ENCODE results near the gene AKAP17A.
"Not testable (repeated sequence)": the region's sequence is repeated elsewhere in the genome, so short reads cannot be mapped to it uniquely, and the experiment has no call there.

Gene AKAP17A, protein sequence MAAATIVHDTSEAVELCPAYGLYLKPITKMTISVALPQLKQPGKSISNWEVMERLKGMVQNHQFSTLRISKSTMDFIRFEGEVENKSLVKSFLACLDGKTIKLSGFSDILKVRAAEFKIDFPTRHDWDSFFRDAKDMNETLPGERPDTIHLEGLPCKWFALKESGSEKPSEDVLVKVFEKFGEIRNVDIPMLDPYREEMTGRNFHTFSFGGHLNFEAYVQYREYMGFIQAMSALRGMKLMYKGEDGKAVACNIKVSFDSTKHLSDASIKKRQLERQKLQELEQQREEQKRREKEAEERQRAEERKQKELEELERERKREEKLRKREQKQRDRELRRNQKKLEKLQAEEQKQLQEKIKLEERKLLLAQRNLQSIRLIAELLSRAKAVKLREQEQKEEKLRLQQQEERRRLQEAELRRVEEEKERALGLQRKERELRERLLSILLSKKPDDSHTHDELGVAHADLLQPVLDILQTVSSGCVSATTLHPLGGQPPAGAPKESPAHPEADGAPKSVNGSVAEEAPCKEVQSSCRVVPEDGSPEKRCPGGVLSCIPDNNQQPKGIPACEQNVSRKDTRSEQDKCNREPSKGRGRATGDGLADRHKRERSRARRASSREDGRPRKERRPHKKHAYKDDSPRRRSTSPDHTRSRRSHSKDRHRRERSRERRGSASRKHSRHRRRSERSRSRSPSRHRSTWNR

DNA sequence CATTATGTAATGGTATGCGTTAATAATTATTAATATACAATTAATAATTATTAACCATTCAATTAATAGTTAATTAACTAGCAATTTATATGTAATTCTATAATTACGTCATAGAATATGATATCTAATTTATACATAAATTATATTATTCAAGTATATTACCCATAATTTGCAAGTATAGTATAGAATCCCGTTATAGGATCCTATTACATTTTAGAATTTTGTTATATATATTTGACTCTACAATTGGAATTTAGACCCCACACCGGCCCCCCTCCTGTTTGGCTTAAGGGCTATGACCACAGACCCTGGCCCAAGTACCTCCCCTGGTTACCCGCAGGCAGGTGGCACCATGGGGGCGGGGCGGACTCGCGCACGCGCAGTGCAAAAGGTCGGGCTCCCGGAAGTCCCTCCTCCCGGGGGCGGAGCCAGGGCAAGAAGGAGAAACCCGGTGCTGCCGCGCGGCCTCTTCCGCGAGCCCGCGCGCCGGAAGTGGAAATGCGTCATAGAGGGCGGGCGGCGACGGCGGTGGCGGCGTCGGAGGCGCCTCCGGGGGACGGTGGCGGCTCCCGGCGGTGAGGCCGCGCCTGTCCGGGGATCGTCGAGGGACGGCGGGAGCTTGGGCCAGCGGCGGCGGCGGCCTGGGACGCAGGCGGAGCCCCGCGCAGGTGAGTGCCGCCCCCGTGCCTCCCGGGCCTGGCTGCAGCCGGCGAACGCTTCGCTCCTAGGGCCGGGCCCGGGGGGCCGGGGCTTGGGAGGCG lies at the start of gene AKAP17A:
Gene AKAP17A (plus strand): TSS at position 503 of the 761 bp plus-strand sequence. CDS start 1,859 bp downstream, outside the sequence.
- DNase-seq (ENCODE audit: low spot score): peak; percentile 99

DNA sequence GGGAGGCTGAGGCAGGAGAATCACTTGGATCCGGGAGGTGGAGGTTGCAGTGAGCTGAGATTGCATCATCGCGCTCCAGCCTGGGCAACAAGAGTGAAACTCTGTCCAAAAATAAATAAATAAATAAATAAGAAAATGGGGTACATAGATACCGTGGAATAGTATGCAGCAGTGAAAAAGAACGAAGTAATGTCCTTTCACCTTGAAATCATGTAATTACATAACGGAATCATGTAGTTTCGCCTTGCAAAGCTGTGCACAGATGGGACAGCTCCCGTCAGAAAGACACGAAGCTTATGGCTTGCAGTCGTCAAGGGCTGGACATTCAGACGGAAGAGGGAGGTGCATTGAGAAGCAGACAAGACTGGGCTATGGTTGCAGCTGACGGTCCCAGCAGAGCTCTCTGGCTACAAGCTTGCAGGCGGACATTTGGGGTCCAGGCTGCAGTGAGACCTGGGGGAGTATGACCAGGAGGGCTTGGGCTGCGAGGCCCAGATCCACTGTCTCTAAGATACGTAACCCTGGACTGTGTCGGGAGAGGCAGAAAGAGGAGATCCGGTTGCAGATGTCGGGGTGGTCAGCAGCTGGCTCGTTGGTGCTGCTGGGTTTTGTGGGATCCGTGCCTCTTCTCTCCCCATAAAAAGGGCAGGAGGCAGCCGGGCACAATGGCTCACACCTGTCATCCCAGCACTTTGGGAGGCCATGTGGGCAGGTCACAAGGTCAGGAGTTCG lies 48.2 kb upstream of the AKAP17A start:
- DNase-seq (ENCODE audit: low spot score): no peak

DNA sequence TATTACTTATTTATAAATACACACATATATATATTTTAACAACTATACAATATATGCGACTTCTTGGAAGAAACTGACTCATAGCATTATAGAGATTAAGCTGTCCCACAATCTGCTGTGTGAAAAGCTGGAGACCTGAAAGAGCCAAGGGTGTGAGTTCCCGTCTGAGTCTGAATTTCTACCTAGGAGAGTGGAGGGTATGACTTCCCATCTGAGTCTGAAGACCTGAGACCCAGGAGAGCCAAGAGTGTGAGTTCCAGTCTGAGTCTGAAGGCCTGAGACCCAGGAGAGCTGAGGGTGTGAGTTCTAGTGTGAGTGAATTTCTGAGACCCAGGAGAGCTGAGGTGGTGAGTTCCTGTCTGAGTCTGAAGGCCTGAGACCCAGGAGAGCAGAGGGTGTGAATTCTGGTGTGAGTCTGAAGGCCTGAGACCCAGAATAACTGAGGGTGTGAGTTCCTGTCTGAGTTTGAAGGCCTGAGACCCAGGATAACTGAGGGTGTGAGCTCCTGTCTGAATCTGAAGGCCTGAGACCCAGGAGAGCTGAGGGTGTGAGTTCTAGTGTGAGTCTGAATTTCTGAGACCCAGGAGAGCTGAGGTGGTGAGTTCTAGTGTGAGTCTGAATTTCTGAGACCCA lies 45.5 kb upstream of the AKAP17A start:
- DNase-seq (ENCODE audit: low spot score): no peak

DNA sequence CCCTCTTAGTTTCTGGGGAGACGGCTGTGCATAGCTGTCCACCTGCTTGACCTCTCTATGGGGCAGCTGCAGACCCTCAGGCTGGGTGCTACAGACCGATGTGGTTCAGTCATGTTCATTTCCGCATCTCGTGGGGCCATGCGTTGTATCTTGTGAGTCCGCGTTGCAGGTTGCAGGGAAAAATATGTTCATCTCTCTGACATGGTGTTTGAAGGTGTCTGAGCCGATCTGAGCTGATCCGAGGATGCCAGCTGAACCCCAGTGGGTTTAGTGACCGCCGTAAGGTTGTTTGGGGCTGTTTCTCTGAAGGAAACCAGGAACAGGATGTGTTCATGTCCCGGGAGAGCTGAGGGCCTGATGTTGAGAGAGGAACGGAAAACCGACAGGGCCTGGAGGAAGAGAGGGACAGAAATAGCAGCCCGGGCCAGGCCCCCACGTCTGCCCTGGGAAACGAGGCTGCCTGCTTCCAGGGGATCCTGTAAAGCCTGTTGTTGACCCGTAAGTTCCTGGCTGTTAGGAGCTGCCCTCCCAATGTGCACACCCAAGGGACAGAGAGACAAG lies 44.6 kb upstream of the AKAP17A start:
- DNase-seq (ENCODE audit: low spot score): no peak

DNA sequence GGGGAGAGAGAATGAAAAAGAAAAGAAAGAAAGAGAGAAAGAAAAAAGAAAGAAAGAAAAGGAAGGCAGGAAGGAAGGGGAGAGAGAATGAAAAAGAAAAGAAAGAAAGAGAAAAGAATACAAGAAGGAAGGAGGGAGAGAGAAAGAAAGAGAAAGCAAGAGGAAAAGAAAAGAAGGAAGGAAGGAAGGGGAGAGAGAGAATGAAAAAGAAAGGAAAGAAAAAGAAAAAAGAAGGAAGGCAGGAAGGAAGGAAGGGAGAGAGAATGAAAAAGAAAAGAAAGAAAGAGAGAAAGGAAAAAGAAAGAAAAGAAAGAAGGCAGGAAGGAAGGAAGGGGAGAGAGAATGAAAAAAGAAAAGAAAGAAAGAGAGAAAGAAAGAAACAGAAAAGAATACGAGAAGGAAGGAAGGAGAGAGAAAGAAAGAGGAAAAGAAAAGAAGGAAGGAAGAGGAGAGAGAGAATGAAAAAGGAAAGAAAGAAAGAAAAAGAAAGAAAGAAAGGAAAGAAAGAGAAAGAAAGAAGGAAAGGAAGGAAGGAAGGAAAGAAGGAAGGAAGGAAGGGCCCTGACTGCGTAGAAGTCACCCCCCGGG lies 39.4 kb upstream of the AKAP17A start:
- DNase-seq (ENCODE audit: low spot score): no peak

DNA sequence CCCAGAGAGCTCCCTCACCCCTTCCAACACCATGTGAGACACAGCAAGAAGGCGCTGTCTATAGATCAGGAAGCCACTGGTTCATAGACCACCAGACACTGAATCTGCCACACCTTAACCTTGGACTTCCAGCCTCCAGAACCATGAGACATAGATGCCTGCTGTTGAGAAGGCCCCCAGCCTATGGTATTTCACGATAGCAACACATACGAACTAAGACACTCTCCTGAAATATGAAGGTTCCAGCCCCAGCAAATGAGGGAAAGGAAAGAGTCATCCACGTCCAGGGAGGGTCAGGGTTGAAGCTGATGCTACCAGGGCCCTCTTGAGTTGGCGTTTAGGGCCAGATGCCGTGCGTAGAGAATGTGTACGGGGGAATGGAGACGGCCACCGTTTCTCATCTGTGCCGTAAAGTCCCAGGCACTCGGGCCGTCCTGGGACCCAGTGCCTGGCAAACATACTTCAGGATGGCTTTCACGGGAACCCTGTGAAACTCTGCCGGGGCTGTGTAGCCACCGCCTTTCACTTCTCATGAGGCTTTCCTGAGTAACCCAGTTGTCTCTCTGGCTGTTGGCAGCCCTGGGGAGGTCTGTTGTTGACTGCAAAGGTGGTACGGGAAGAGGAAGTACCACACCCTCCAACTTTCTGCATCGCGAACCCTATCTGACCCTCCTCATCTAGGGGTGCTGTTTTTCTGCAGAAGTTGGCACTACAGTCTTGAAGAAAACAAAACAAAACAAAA lies 36.8 kb upstream of the AKAP17A start:
- no peak for DNase-seq (ENCODE audit: low spot score)

DNA sequence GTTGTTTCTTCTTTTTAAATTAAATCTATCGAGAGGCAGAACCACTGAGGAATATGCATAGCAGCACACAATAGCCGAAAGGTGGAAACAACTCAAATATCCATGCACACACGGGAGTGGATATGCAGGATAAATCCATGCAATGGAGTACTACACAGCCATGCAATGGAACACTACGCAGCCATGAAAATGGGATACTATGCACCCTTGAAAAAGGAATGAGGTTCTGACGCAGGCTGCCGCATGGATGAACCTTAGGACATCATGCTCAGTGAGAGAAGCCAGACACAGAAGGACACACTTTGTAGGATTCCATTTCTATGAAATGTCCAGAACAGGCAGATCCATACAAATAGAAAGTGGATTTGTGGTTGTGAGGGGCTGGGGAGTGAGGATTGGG lies 36.0 kb upstream of the AKAP17A start:
- no peak for DNase-seq (ENCODE audit: low spot score)

DNA sequence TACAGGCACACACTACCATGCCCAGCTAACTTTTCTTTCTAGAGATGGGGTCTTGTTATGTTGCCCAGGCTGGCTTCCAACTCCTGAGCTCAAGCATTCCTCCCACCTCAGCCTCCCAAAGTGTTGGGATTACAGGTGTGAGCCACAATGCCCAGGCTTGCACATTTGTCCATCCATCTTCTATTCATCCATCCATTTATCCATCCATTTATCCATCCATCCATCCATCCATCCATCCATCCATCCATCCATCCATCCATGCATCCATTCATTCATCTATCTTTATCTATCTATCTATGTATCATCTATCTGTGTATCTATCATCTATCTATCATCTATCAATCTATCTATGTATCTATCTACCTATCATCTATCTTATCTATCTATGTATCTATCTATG lies 34.0 kb upstream of the AKAP17A start:
- not testable (repeated sequence) for DNase-seq (ENCODE audit: low spot score)

DNA sequence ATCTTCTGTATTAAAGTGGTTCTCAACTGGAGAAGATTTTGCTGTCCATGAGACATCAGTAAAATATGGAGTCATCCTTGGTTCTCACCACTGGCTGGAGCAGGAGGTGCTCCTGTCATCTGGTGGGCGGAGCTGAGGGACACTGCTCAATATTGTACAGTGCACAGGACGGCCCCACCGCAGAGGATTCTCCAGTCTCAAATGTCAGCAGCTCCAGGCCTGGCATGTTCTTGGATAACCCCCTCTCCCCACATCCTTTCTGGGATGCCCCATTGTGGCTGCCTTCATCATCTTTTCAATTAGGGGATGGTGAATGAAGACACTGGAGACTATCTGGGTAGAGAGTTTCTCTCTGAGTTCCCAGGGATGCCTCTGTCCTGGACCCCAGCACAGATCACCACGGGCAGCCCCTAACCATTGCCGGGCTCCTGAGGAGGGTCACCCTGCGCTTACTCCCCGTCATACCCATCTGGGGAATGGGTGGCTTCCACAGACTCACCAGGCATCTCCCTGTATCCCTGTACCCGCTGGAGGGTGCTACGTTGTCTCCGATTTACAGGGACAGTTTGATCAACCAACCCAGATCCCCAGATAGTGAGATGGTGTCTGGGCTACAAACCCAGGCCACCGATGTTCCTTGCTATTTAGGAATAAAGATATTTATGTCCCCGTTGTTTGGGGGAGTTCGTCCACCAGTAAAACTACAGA lies 32.5 kb upstream of the AKAP17A start:
- DNase-seq (ENCODE audit: low spot score): no peak

DNA sequence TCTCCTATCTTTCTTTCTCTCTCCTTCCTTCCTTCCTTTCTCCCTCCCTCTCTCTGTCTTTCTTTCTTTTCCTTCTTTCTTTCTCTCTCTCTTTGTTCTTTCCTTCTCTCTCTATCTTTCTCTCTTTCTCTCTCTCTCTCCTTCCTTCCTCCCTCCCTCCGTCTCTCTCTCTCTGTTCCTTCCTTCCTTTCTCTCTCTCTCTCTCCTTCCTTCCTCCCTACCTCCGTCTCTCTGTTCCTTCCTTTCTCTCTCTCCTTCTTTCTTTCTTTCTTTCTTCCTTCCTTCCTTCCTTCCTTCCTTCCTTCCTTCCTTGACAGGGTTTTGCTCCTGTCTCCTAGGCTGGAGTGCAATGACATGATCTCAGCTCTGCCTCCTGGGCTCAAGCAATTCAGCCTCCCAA lies 30.2 kb upstream of the AKAP17A start:
- DNase-seq (ENCODE audit: low spot score): no peak

DNA sequence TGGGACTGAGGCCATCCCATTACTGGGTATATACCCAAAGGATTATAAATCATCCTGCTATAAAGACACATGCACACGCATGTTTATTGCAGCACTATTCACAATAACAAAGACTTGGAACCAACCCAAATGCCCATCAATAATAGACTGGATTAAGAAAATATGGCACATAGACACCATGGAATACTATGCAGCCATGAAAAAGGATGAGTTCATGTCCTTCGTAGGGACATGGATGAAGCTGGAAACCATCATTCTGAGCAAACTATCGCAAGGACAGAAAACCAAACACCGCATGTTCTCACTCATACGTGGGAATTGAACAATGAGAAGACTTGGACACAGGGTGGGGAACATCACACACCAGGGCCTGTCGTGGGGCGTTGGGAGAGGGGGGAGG lies 27.3 kb upstream of the AKAP17A start:
- DNase-seq (ENCODE audit: low spot score): not testable (repeated sequence)

DNA sequence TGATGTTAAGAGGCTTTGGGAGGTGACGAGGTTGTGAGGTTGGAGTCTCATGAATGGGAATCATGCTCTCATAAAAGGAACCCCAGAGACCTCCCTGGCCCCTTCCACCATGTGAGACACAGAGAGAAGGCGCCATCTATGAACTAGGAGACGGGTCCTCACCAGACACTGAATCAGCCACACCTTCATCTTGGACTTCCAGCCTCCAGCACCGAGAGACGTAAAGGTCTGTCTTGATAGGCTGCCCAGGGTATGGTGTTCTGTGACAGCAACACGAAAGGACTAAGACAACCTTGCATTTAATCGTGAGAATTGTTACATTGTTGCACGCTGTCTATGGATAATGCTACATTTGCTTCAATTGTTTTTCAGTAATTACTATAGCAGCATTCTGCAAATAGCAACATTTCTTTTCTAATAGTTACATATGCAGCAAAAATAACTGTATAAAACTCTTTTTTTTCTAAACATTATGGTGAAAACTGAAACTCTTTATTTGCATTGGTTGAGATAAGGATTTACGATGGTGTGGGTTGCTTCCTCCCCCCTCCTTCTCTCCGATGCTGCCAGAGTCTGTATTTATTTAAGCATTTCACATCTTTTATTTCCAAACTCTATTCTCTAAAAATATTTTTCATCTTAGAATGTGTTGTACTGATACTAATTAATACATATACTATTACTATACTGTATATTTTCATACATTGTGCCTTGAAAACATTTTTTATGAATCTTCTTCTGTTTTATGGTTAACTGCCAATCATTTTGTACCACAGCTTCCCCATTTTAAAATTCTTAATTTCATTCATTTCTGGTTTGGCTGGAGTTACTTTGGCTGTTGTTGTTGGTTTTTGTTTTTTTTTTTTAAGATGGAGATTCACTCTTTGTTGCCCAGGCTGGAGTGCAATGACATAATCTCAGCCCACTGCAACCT lies 26.4 kb upstream of the AKAP17A start:
- no peak for DNase-seq (ENCODE audit: low spot score)

DNA sequence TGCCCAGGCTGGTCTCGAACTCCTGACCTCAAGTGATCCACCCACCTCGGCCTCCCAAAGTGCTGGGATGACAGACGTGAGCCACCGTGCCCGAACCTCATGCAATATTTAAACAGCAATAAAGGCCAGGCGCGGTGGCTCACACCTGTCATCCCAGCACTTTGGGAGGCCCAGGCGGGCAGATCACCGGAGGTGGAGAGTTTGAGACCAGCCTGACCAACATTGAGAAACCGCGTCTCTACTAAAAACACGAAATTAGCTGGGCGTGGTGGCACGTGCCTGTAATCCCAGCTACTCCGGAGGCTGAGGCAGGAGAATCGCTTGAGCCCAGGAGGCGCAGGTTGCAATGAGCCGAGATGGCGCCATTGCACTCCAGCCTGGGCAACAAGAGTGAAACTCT lies 17.2 kb upstream of the AKAP17A start:
- not testable (repeated sequence) for DNase-seq (ENCODE audit: low spot score)

DNA sequence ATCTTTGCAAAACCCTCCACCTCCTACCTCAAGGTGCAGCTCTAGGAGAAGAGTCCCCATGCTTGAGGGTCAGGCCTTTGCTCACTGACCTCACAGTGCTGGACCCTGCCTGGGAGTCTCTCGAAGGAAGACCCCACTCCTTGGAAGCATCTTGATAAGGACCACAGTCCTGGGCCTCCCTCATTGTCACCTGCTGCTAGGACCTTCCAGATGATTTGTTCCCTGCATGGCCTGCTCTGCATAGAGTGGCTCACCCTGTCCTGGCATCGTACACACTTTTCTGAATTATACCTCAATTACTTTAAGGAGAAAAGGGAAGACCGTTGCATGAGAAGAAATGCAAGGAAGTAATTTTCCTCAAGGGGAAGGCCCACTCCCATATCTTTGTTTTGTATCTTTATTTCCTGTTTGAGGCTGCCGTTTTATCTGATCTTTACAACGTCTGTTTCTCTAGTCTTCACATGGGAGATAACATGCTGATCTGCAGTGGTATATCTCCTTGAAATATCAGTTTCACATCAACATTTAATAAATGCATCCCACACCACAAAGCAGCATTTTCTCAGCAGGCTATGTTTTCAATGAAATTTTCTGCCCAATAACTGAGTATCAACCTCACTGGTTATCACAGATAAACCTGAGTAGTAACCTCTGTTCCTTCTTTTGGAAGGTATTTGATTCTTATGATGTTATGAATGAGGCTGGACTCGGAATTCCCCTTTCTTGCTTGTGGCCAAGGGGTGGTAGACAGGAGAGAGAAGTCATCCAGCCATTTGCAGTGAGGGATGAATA lies 15.0 kb upstream of the AKAP17A start:
- DNase-seq (ENCODE audit: low spot score): no peak

DNA sequence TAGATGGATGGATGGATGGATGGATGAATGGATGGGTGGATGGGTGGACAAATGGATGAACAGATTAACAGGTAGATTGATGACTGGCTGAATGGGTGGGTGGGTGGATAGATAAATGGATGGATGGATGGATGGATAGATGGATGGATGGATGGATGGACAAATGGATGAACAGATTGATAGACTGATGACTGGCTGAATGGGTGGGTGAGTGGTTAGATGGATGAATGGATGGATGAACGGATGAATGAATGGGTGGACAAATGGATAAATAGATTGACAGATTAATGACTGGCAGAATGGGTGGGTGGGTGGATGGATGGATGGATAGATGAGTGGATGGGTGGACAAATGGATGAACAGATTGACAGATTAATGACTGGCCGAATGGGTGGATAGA lies 13.6 kb upstream of the AKAP17A start:
- no peak for DNase-seq (ENCODE audit: low spot score)

DNA sequence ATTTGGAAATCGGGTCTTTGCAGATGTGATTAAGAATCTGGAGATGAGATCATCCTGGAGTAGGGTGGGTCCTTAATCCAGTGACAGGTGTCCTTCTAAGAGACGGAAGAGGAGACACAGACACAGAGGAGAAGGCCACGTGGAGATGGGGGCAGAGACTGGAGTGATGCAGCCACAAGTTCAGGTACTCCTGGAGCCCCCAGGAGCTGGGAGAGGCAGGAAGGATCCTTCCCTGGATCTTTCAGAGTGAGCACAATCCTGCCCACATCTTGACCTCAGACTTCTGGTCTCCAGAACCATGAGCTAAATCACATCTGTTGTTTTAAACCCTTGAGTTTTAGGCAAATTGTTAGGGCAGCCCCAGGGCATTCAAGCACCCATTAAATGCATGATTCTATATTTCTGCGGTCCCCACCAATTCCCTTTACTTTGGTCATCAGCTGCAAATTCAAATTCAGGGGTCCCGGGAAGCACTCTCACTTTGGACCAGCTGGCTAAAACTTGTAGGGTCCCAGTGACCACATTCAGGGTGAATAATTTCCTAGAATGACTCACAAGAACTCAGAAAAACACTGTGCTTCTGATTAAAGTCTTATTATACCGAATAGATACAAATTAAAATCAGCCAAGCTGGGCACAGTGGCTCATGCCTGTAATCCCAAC lies 12.8 kb upstream of the AKAP17A start:
- DNase-seq (ENCODE audit: low spot score): no peak

DNA sequence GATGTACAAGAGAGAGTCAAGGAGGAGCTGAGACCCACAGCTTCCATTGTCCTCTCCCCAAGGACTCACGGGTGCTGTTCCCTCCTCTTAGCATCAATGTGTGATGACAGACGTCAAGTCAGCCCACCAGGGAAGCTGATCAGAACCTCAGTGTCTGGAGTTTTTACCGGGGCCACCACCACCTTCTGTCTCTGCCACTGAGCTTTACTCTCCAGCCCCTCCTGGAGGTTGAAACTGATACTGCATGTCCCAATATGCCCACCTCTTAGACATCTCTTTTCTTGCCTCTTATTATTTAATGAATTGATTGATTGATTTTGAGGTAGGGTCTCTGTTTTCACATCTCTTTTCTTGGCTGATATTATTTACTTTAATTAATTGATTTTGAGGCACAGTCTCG lies 10.3 kb upstream of the AKAP17A start:
- peak; percentile 80 for DNase-seq (ENCODE audit: low spot score)

Measured in D341Med (cell line).